Measurements from ENCODE around the gene RMDN2. TPM values are rescaled to one million over a fixed set of nuclear protein-coding genes. Genes with fewer than 3 reads are reported as not detected.

The RMDN2 gene
- total RNA-seq, 2 donors from 2014 or later = 3.9 to 4.9 TPM

GRCh38 chr2:37877457-37878315 lies 47.4 kb upstream of the RMDN2 start:
- Histone ChIP-seq H3K4me3 (ENCODE audit: low read length) (no peak overlapping the region), H3K4me1 (ENCODE audit: control insufficient read depth, insufficient read depth, low read length) (peaks cover 7% of the 10 kb centered on the region), H3K36me3 (ENCODE audit: control insufficient read depth, insufficient read depth, low read length) (no peaks in the 10 kb centered on the region), H3K9me3 (ENCODE audit: control insufficient read depth, low read length) (no peaks in the 10 kb centered on the region), H3K9ac (ENCODE audit: extremely low read depth, low read length, poor library complexity, severe bottlenecking) (no peak overlapping the region), H3K27ac (ENCODE audit: low read depth, low read length) (no peak overlapping the region), H3K27me3 (ENCODE audit: control insufficient read depth, insufficient read depth, low read length, poor library complexity, severe bottlenecking) (peaks cover 17% of the 10 kb centered on the region)
- no peaks in the 10 kb centered on the region for H3K36me3 Mint-ChIP-seq (ENCODE audit: low read depth)
- 37 to 46% methylated on average over 6 to 10 of the region's 12 CpGs for WGBS, 2 experiments (ENCODE audit: insufficient coverage in 1 of 2, insufficient read length in 1 of 2)
- peaks cover 26% of the 10 kb centered on the region for H3K4me1 Mint-ChIP-seq
- peak; percentile 86 for TF ChIP-seq CTCF (conservative IDR thresholded peaks at IDR 0.05)
- DNase-seq = no peak
- no peaks in the 10 kb centered on the region for H3K9me3 Mint-ChIP-seq
- no peak overlapping the region for H3K4me3 Mint-ChIP-seq
- H3K27ac Mint-ChIP-seq = no peak overlapping the region
- H3K27me3 Mint-ChIP-seq (ENCODE audit: insufficient read depth) = peaks cover 34% of the 10 kb centered on the region

GRCh38 chr2:37878536-37878935 lies 46.6 kb upstream of the RMDN2 start:
- 74 to 80% methylated on average over 3 of the region's 4 CpGs for WGBS, 2 experiments (ENCODE audit: insufficient coverage in 1 of 2, insufficient read length in 1 of 2)
- Histone ChIP-seq H3K27me3 (ENCODE audit: control insufficient read depth, insufficient read depth, low read length, poor library complexity, severe bottlenecking) (peaks cover 17% of the 10 kb centered on the region), H3K36me3 (ENCODE audit: control insufficient read depth, insufficient read depth, low read length) (no peaks in the 10 kb centered on the region), H3K27ac (ENCODE audit: low read depth, low read length) (no peak overlapping the region), H3K9ac (ENCODE audit: extremely low read depth, low read length, poor library complexity, severe bottlenecking) (no peak overlapping the region), H3K9me3 (ENCODE audit: control insufficient read depth, low read length) (no peaks in the 10 kb centered on the region), H3K4me3 (ENCODE audit: low read length) (no peak overlapping the region), H3K4me1 (ENCODE audit: control insufficient read depth, insufficient read depth, low read length) (peaks cover 7% of the 10 kb centered on the region)
- Mint-ChIP-seq H3K36me3 (ENCODE audit: low read depth) (no peaks in the 10 kb centered on the region), H3K27me3 (ENCODE audit: insufficient read depth) (peaks cover 34% of the 10 kb centered on the region), H3K9me3 (no peaks in the 10 kb centered on the region), H3K4me1 (peaks cover 18% of the 10 kb centered on the region), H3K4me3 (no peak overlapping the region), H3K27ac (no peak overlapping the region)
- DNase-seq = no peak
- no peak for TF ChIP-seq CTCF (conservative IDR thresholded peaks at IDR 0.05)

- Mint-ChIP-seq H3K27me3 (ENCODE audit: insufficient read depth) (peaks cover 18% of the 10 kb centered on the region), H3K27ac (no peak overlapping the region), H3K9me3 (no peaks in the 10 kb centered on the region), H3K4me3 (no peak overlapping the region), H3K36me3 (ENCODE audit: low read depth) (no peaks in the 10 kb centered on the region), H3K4me1 (peaks cover 20% of the 10 kb centered on the region)
- no peak for DNase-seq
- TF ChIP-seq CTCF (conservative IDR thresholded peaks at IDR 0.05) = peak; percentile 46
- Histone ChIP-seq H3K9ac (ENCODE audit: extremely low read depth, low read length, poor library complexity, severe bottlenecking) (no peak overlapping the region), H3K27me3 (ENCODE audit: control insufficient read depth, insufficient read depth, low read length, poor library complexity, severe bottlenecking) (peaks cover 5% of the 10 kb centered on the region), H3K27ac (ENCODE audit: low read depth, low read length) (no peak overlapping the region), H3K36me3 (ENCODE audit: control insufficient read depth, insufficient read depth, low read length) (no peaks in the 10 kb centered on the region), H3K4me1 (ENCODE audit: control insufficient read depth, insufficient read depth, low read length) (peaks cover 11% of the 10 kb centered on the region), H3K4me3 (ENCODE audit: low read length) (no peak overlapping the region), H3K9me3 (ENCODE audit: control insufficient read depth, low read length) (no peaks in the 10 kb centered on the region)
- 88 to 90% methylated on average over 9 of the region's 9 CpGs for WGBS, 2 experiments (ENCODE audit: insufficient coverage in 1 of 2, insufficient read length in 1 of 2)
Observed at GRCh38 chr2:37880551-37880950, 44.5 kb upstream of the RMDN2 start.
